NCI-H1930 (cell line): Measurements from ENCODE around the gene SAMD3.
"Not testable (repeated sequence)": the region's sequence is repeated elsewhere in the genome, so short reads cannot be mapped to it uniquely, and the experiment has no call there.

Source experiments
- DNase-seq, 2 experiments: peaks; one replicate each; lab custom pipeline; 2025; lab: John Stamatoyannopoulos, UW

The SAMD3 gene

GRCh38 chr6:130129762-130130246 lies 92.9 kb downstream of the SAMD3 start:
- no peak for DNase-seq

- DNase-seq, result no peak
These were observed 94.4 kb downstream of the SAMD3 start for GRCh38 chr6:130128326-130128725.

GRCh38 chr6:130127195-130127594 lies 95.6 kb downstream of the SAMD3 start:
- DNase-seq, result no peak

- no peak for DNase-seq
These were observed 100.5 kb downstream of the SAMD3 start for GRCh38 chr6:130122243-130122642.

GRCh38 chr6:130120731-130121130 lies 102.0 kb downstream of the SAMD3 start:
- DNase-seq, result no peak

GRCh38 chr6:130119211-130119610 lies 103.5 kb downstream of the SAMD3 start:
- no peak for DNase-seq

GRCh38 chr6:130118236-130118635 lies 104.5 kb downstream of the SAMD3 start:
- no peak for DNase-seq

GRCh38 chr6:130117187-130117701 lies 105.5 kb downstream of the SAMD3 start:
- not testable (repeated sequence) for DNase-seq

GRCh38 chr6:130116273-130116672 lies 106.5 kb downstream of the SAMD3 start:
- no peak for DNase-seq

GRCh38 chr6:130115036-130115435 lies 107.7 kb downstream of the SAMD3 start:
- no peak for DNase-seq

GRCh38 chr6:130113201-130113710 lies 109.5 kb downstream of the SAMD3 start:
- DNase-seq, result no peak

- DNase-seq, result no peak
These were observed 111.7 kb downstream of the SAMD3 start for GRCh38 chr6:130111031-130111430.

GRCh38 chr6:130107710-130108109 lies 115.0 kb downstream of the SAMD3 start:
- no peak for DNase-seq

- DNase-seq, result no peak
These were observed 116.6 kb downstream of the SAMD3 start for GRCh38 chr6:130105996-130106704.

GRCh38 chr6:130099119-130099518 lies 123.6 kb downstream of the SAMD3 start:
- DNase-seq, result no peak

- no peak for DNase-seq
These were observed 124.4 kb downstream of the SAMD3 start for GRCh38 chr6:130098317-130098716.
